DOHH2 (cell line): ENCODE measurements around the gene CD300H.

Experiments used
- EZH2phosphoT487 ChIP-seq: fragments of 200-600 bp; sonication (generic); IDR thresholded peaks from 2 replicates; pipeline ENCODE4 v1.6.1; 2017; ENCODE audit warnings: borderline replicate concordance, mild to moderate bottlenecking, antibody characterized with exemption, low read length, moderate library complexity, mixed read lengths
- TF ChIP-seq, protein P1 (sequence below): fragments of 200-600 bp; sonication (generic); IDR thresholded peaks from one replicate; pipeline ENCODE4 v1.5.1; 2014; ENCODE audit warnings: antibody characterized with exemption, mild to moderate bottlenecking, low read depth, low read length; ENCODE audit not compliant: poor library complexity, severe bottlenecking

- TF ChIP-seq, protein P1, sequence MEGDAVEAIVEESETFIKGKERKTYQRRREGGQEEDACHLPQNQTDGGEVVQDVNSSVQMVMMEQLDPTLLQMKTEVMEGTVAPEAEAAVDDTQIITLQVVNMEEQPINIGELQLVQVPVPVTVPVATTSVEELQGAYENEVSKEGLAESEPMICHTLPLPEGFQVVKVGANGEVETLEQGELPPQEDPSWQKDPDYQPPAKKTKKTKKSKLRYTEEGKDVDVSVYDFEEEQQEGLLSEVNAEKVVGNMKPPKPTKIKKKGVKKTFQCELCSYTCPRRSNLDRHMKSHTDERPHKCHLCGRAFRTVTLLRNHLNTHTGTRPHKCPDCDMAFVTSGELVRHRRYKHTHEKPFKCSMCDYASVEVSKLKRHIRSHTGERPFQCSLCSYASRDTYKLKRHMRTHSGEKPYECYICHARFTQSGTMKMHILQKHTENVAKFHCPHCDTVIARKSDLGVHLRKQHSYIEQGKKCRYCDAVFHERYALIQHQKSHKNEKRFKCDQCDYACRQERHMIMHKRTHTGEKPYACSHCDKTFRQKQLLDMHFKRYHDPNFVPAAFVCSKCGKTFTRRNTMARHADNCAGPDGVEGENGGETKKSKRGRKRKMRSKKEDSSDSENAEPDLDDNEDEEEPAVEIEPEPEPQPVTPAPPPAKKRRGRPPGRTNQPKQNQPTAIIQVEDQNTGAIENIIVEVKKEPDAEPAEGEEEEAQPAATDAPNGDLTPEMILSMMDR = no peak
- TF ChIP-seq EZH2phosphoT487 = no peak
Measured at GRCh38 chr17:74597069-74597790, 29.9 kb upstream of the CD300H start.
